ENCODE measurements around the gene PDE11A. TPM values are rescaled to one million over a fixed set of nuclear protein-coding genes. Genes with fewer than 3 reads are reported as not detected.
"Not testable (repeated sequence)": the region's sequence is repeated elsewhere in the genome, so short reads cannot be mapped to it uniquely, and the experiment has no call there.

The PDE11A gene
- total RNA-seq, 2 experiments from 2014 or later = not detected

GRCh38 chr2:178069551-178069950 lies 3.0 kb downstream of the PDE11A start:
- Mint-ChIP-seq H3K36me3 (no peaks in the 10 kb centered on the region), H3K4me3 (no peak overlapping the region), H3K4me1 (ENCODE audit: low read depth) (peaks cover 9% of the 10 kb centered on the region), H3K27me3 (peaks cover 48% of the 10 kb centered on the region), H3K27ac (no peak overlapping the region), H3K9me3 (no peaks in the 10 kb centered on the region)
- ChIA-PET CTCF (no interaction called here), POLR2A (no interaction called here)
- no peak for DNase-seq
- intact Hi-C loops (cut with micrococcal nuclease) = no loop called here

- Mint-ChIP-seq H3K4me1 (ENCODE audit: low read depth) (peaks cover 9% of the 10 kb centered on the region), H3K9me3 (no peaks in the 10 kb centered on the region), H3K27me3 (peaks cover 44% of the 10 kb centered on the region), H3K27ac (no peak overlapping the region), H3K4me3 (no peak overlapping the region), H3K36me3 (no peaks in the 10 kb centered on the region)
- POLR2A ChIA-PET = no interaction called here
- no peak for DNase-seq
- CTCF ChIA-PET = no interaction called here
- intact Hi-C loops (cut with micrococcal nuclease) = no loop called here
Measured at GRCh38 chr2:178068823-178069454, 3.6 kb downstream of the PDE11A start.

- H3K9me3 Mint-ChIP-seq = no peaks in the 10 kb centered on the region
- peaks cover 27% of the 10 kb centered on the region for H3K27me3 Mint-ChIP-seq
- no peaks in the 10 kb centered on the region for H3K4me1 Mint-ChIP-seq (ENCODE audit: low read depth)
- H3K4me3 Mint-ChIP-seq = no peak overlapping the region
- H3K27ac Mint-ChIP-seq = no peak overlapping the region
- POLR2A ChIA-PET = no interaction called here
- CTCF ChIA-PET = interaction anchor here (0.8 to 1.5 kb wide), 2 partner anchors 43 to 213 kb away, joined by 3 to 4 read pairs; no protein-coding TSS in a partner anchor
- DNase-seq = no peak
- H3K36me3 Mint-ChIP-seq = no peaks in the 10 kb centered on the region
- intact Hi-C loops (cut with micrococcal nuclease) = no loop called here
Measured at GRCh38 chr2:178066890-178067669, 5.5 kb downstream of the PDE11A start.

GRCh38 chr2:178066324-178066723 lies 6.3 kb downstream of the PDE11A start:
- POLR2A ChIA-PET = no interaction called here
- H3K9me3 Mint-ChIP-seq = no peaks in the 10 kb centered on the region
- intact Hi-C loops (cut with micrococcal nuclease) = no loop called here
- no peak overlapping the region for H3K4me3 Mint-ChIP-seq
- CTCF ChIA-PET = interaction anchor here (1.5 kb wide), 1 partner anchor 214 kb away, joined by 4 read pairs; no protein-coding TSS in a partner anchor
- DNase-seq = no peak
- no peaks in the 10 kb centered on the region for H3K4me1 Mint-ChIP-seq (ENCODE audit: low read depth)
- H3K36me3 Mint-ChIP-seq = no peaks in the 10 kb centered on the region
- H3K27ac Mint-ChIP-seq = no peak overlapping the region
- peaks cover 20% of the 10 kb centered on the region for H3K27me3 Mint-ChIP-seq

GRCh38 chr2:178059681-178060080 lies 12.9 kb downstream of the PDE11A start:
- no peak overlapping the region for H3K4me3 Mint-ChIP-seq
- H3K4me1 Mint-ChIP-seq (ENCODE audit: low read depth) = no peaks in the 10 kb centered on the region
- no peaks in the 10 kb centered on the region for H3K9me3 Mint-ChIP-seq
- intact Hi-C loops (cut with micrococcal nuclease) = no loop called here
- POLR2A ChIA-PET = no interaction called here
- H3K27ac Mint-ChIP-seq = no peak overlapping the region
- H3K27me3 Mint-ChIP-seq = peaks cover 3% of the 10 kb centered on the region
- no peaks in the 10 kb centered on the region for H3K36me3 Mint-ChIP-seq
- CTCF ChIA-PET = no interaction called here
- DNase-seq = no peak

GRCh38 chr2:178059111-178059510 lies 13.5 kb downstream of the PDE11A start:
- Mint-ChIP-seq H3K27ac (no peak overlapping the region), H3K4me1 (ENCODE audit: low read depth) (no peaks in the 10 kb centered on the region), H3K27me3 (peaks cover under 1% of the 10 kb centered on the region), H3K9me3 (no peaks in the 10 kb centered on the region), H3K36me3 (no peaks in the 10 kb centered on the region), H3K4me3 (no peak overlapping the region)
- ChIA-PET CTCF (no interaction called here), POLR2A (no interaction called here)
- intact Hi-C loops (cut with micrococcal nuclease) = no loop called here
- no peak for DNase-seq

- intact Hi-C loops (cut with micrococcal nuclease) = no loop called here
- H3K4me3 Mint-ChIP-seq = no peak overlapping the region
- DNase-seq = no peak
- H3K27me3 Mint-ChIP-seq = no peaks in the 10 kb centered on the region
- H3K27ac Mint-ChIP-seq = no peak overlapping the region
- ChIA-PET CTCF (no interaction called here), POLR2A (no interaction called here)
- no peaks in the 10 kb centered on the region for H3K4me1 Mint-ChIP-seq (ENCODE audit: low read depth)
- H3K9me3 Mint-ChIP-seq = no peaks in the 10 kb centered on the region
- no peaks in the 10 kb centered on the region for H3K36me3 Mint-ChIP-seq
Measured at GRCh38 chr2:178057179-178057680, 15.3 kb downstream of the PDE11A start.

GRCh38 chr2:178056345-178056744 lies 16.2 kb downstream of the PDE11A start:
- ChIA-PET POLR2A (no interaction called here), CTCF (no interaction called here)
- no peaks in the 10 kb centered on the region for H3K27me3 Mint-ChIP-seq
- no peaks in the 10 kb centered on the region for H3K36me3 Mint-ChIP-seq
- intact Hi-C loops (cut with micrococcal nuclease) = no loop called here
- no peak overlapping the region for H3K4me3 Mint-ChIP-seq
- H3K9me3 Mint-ChIP-seq = no peaks in the 10 kb centered on the region
- DNase-seq = no peak
- no peak overlapping the region for H3K27ac Mint-ChIP-seq
- no peaks in the 10 kb centered on the region for H3K4me1 Mint-ChIP-seq (ENCODE audit: low read depth)

- intact Hi-C loops (cut with micrococcal nuclease); H3K4me1 Mint-ChIP-seq (ENCODE audit: low read depth); H3K36me3 Mint-ChIP-seq; H3K27me3 Mint-ChIP-seq; DNase-seq; H3K27ac Mint-ChIP-seq; H3K9me3 Mint-ChIP-seq; H3K4me3 Mint-ChIP-seq; POLR2A ChIA-PET; CTCF ChIA-PET: not testable (repeated sequence)
Measured at GRCh38 chr2:178051257-178051656, 21.3 kb downstream of the PDE11A start.

GRCh38 chr2:178047391-178047790 lies 25.2 kb downstream of the PDE11A start:
- ChIA-PET CTCF (no interaction called here), POLR2A (no interaction called here)
- no peaks in the 10 kb centered on the region for H3K4me1 Mint-ChIP-seq (ENCODE audit: low read depth)
- peaks cover 8% of the 10 kb centered on the region for H3K27me3 Mint-ChIP-seq
- intact Hi-C loops (cut with micrococcal nuclease) = no loop called here
- no peak overlapping the region for H3K4me3 Mint-ChIP-seq
- no peaks in the 10 kb centered on the region for H3K36me3 Mint-ChIP-seq
- DNase-seq = no peak
- no peaks in the 10 kb centered on the region for H3K9me3 Mint-ChIP-seq
- H3K27ac Mint-ChIP-seq = no peak overlapping the region

GRCh38 chr2:178044836-178045235 lies 27.7 kb downstream of the PDE11A start:
- Mint-ChIP-seq H3K27me3 (peaks cover 8% of the 10 kb centered on the region), H3K9me3 (no peaks in the 10 kb centered on the region), H3K27ac (no peak overlapping the region), H3K4me3 (no peak overlapping the region), H3K4me1 (ENCODE audit: low read depth) (no peaks in the 10 kb centered on the region), H3K36me3 (no peaks in the 10 kb centered on the region)
- no peak for DNase-seq
- CTCF ChIA-PET = no interaction called here
- POLR2A ChIA-PET = no interaction called here
- intact Hi-C loops (cut with micrococcal nuclease) = no loop called here

- Mint-ChIP-seq H3K4me1 (ENCODE audit: low read depth) (no peaks in the 10 kb centered on the region), H3K4me3 (no peak overlapping the region), H3K36me3 (no peaks in the 10 kb centered on the region), H3K9me3 (no peaks in the 10 kb centered on the region), H3K27me3 (peaks cover 7% of the 10 kb centered on the region), H3K27ac (no peak overlapping the region)
- ChIA-PET CTCF (no interaction called here), POLR2A (no interaction called here)
- DNase-seq = no peak
- intact Hi-C loops (cut with micrococcal nuclease) = no loop called here
Measured at GRCh38 chr2:178043266-178043665, 29.3 kb downstream of the PDE11A start.

- POLR2A ChIA-PET; intact Hi-C loops (cut with micrococcal nuclease); H3K4me1 Mint-ChIP-seq (ENCODE audit: low read depth); DNase-seq; H3K27me3 Mint-ChIP-seq; H3K27ac Mint-ChIP-seq; CTCF ChIA-PET; H3K36me3 Mint-ChIP-seq; H3K4me3 Mint-ChIP-seq: not testable (repeated sequence)
- H3K9me3 Mint-ChIP-seq = peaks cover 20% of the 10 kb centered on the region
Measured at GRCh38 chr2:178033583-178033982, 39.0 kb downstream of the PDE11A start.
